Natural killer cell (primary cell): ENCODE results near the gene BMERB1. TPM values are rescaled to one million over a fixed set of nuclear protein-coding genes. Genes with fewer than 3 reads are reported as not detected.

ENCODE experiments used
- ATAC-seq, 3 donors: fragments of 150-1000 bp in 2 of 3; fragments of 200-7000 bp in 1 of 3; cut with Tn5 transposase; 1 replicate in 1 of 3; 2 replicates in 2 of 3; pipeline ENCODE4 v1.10.0; 2021; ENCODE audit warnings: mild to moderate bottlenecking in 2 of 3, moderate library complexity in 2 of 3
- DNase-seq, 2 donors: peaks; one replicate each; pipeline versions ENCODE4 v3.0.0 to v3.0.0-alpha.2; 2013 to 2021; ENCODE audit warnings: mixed read lengths in 1 of 2
- H3K27ac ChIP-seq: one replicate; pipeline ENCODE4 v1.5.1; 2013; ENCODE audit warnings: mild to moderate bottlenecking, low read length
- H3K27me3 ChIP-seq: one replicate; pipeline ENCODE4 v1.6.1; 2013; ENCODE audit warnings: low read length; ENCODE audit not compliant: control insufficient read depth, insufficient read depth
- H3K36me3 ChIP-seq: one replicate; pipeline ENCODE4 v1.6.1; 2013; ENCODE audit warnings: low read length; ENCODE audit not compliant: control insufficient read depth, insufficient read depth
- H3K4me1 ChIP-seq: one replicate; pipeline ENCODE4 v1.6.1; 2013; ENCODE audit warnings: low read length; ENCODE audit not compliant: control insufficient read depth, insufficient read depth
- H3K4me3 ChIP-seq: one replicate; pipeline ENCODE4 v1.5.1; 2013; ENCODE audit warnings: low read length
- H3K9me3 ChIP-seq: one replicate; pipeline ENCODE4 v1.6.1; 2013; ENCODE audit warnings: low read length; ENCODE audit not compliant: control insufficient read depth, insufficient read depth
- H3K27ac Mint-ChIP-seq, 2 donors: one replicate each; pipeline ENCODE4 v1.8.0; 2022; ENCODE audit warnings: mild to moderate bottlenecking in 2 of 2, mixed read lengths in 2 of 2, moderate library complexity in 1 of 2
- H3K27me3 Mint-ChIP-seq, 2 donors: one replicate each; pipeline ENCODE4 v1.8.0; 2022; ENCODE audit warnings: low read depth in 2 of 2, mixed read lengths in 2 of 2
- H3K36me3 Mint-ChIP-seq: one replicate; pipeline ENCODE4 v1.8.0; 2022; ENCODE audit warnings: mixed read lengths
- H3K4me1 Mint-ChIP-seq, 2 donors: one replicate each; pipeline ENCODE4 v1.8.0; 2022; ENCODE audit warnings: mixed read lengths in 2 of 2
- H3K4me3 Mint-ChIP-seq: one replicate; pipeline ENCODE4 v1.8.0; 2022; ENCODE audit warnings: mild to moderate bottlenecking, moderate library complexity, mixed read lengths
- H3K9me3 Mint-ChIP-seq, 2 donors: one replicate each; pipeline ENCODE4 v1.8.0; 2022; ENCODE audit warnings: mixed read lengths in 2 of 2
- CTCF ChIP-seq: fragments of 200-600 bp; IDR thresholded peaks from one replicate; pipeline ENCODE4 v1.8.0; 2022; ENCODE audit warnings: antibody characterized with exemption
- WGBS: methylation state at CpG from one replicate; pipeline ENCODE4 v1.1.7; 2013; ENCODE audit warnings: missing lambda C conversion rate; ENCODE audit not compliant: insufficient coverage; 5-methylcytosine and 5-hydroxymethylcytosine counted together
- intact Hi-C: fragments of 100-400 bp; cut with micrococcal nuclease; formaldehyde crosslinking; loops from one replicate; pipeline ENCODE4 v1.14.2; 2022
- total RNA-seq, 4 donors: library from RNA; stranded (reverse); fragments of 120-200 nt in 1 of 4; gene quantifications; one replicate each; pipeline versions ENCODE4 v1.2.3 to v1.2.4, GENCODE V29; 2013 to 2022

Gene BMERB1
- total RNA-seq, 3 donors from 2014 or later (not counting 1 experiment from before 2014, with no cell fraction given): 3.7 to 6.7 (median 4.5) TPM

- TF ChIP-seq CTCF: no peak
- H3K27ac ChIP-seq: no peak overlapping the region
- Mint-ChIP-seq H3K27ac (no peak overlapping the region), H3K9me3 (no peaks in the 10 kb centered on the region), H3K36me3 (peaks cover 42% of the 10 kb centered on the region), H3K4me3 (no peak overlapping the region), H3K27me3 (no peaks in the 10 kb centered on the region), H3K4me1 (peaks cover 23 to 25% of the 10 kb centered on the region in 2 donors)
- H3K36me3 ChIP-seq: peaks cover 94% of the 10 kb centered on the region
- no peak overlapping the region for H3K4me3 ChIP-seq
- intact Hi-C loops: no loop called here
- no peak for DNase-seq
- H3K4me1 ChIP-seq: no peaks in the 10 kb centered on the region
- H3K27me3 ChIP-seq: no peaks in the 10 kb centered on the region
- WGBS: 98% methylated on average over 23 of the region's 23 CpGs
- no peaks in the 10 kb centered on the region for H3K9me3 ChIP-seq
- ATAC-seq: no peak
Measured at GRCh38 chr16:15602285-15603044, 168.1 kb downstream of the BMERB1 start.

- intact Hi-C loops: no loop called here
- no peak for TF ChIP-seq CTCF
- 87% methylated on average over 13 of the region's 14 CpGs for WGBS
- no peak overlapping the region for H3K27ac ChIP-seq
- H3K27me3 ChIP-seq: no peaks in the 10 kb centered on the region
- Mint-ChIP-seq H3K36me3 (peaks cover 45% of the 10 kb centered on the region), H3K9me3 (no peaks in the 10 kb centered on the region), H3K27me3 (no peaks in the 10 kb centered on the region), H3K4me3 (no peak overlapping the region), H3K27ac (peak overlapping the region in 1 of 2 donors; percentile 76), H3K4me1 (peaks cover 22 to 23% of the 10 kb centered on the region in 2 donors)
- DNase-seq: no peak
- peak in 1 of 3 donors; percentile 36 for ATAC-seq
- no peaks in the 10 kb centered on the region for H3K4me1 ChIP-seq
- H3K4me3 ChIP-seq: no peak overlapping the region
- no peaks in the 10 kb centered on the region for H3K9me3 ChIP-seq
- peaks cover 92% of the 10 kb centered on the region for H3K36me3 ChIP-seq
Measured at GRCh38 chr16:15604460-15605440, 170.4 kb downstream of the BMERB1 start.

GRCh38 chr16:15605839-15606517 lies 171.6 kb downstream of the BMERB1 start:
- intact Hi-C loops: no loop called here
- no peak overlapping the region for H3K4me3 Mint-ChIP-seq
- ATAC-seq (no peak), DNase-seq (no peak)
- peak overlapping the region in 1 of 2 donors; percentile 76 for H3K27ac Mint-ChIP-seq
- H3K27ac ChIP-seq: no peak overlapping the region
- no peaks in the 10 kb centered on the region for H3K27me3 ChIP-seq
- no peak overlapping the region for H3K4me3 ChIP-seq
- no peaks in the 10 kb centered on the region for H3K27me3 Mint-ChIP-seq
- no peak for TF ChIP-seq CTCF
- peaks cover 34% of the 10 kb centered on the region for H3K36me3 Mint-ChIP-seq
- H3K36me3 ChIP-seq: peaks cover 92% of the 10 kb centered on the region
- no peaks in the 10 kb centered on the region for H3K9me3 ChIP-seq
- H3K4me1 Mint-ChIP-seq: peaks cover 22% of the 10 kb centered on the region in 2 donors
- 96% methylated on average over 13 of the region's 13 CpGs for WGBS
- no peaks in the 10 kb centered on the region for H3K9me3 Mint-ChIP-seq
- H3K4me1 ChIP-seq: no peaks in the 10 kb centered on the region
